ENCODE data around the gene SPTBN1.

SPTBN1 gene

GRCh38 chr2:54581326-54582039 lies 125.4 kb downstream of the SPTBN1 start:
- no peak for DNase-seq (ENCODE audit: low spot score in 2 of 2)
- H3K4me3 ChIP-seq: no peak overlapping the region
- H3K36me3 ChIP-seq (replicated peaks): no peaks in the 10 kb centered on the region
- no peaks in the 10 kb centered on the region for H3K27me3 ChIP-seq (ENCODE audit: low read depth)
- H3K9me3 ChIP-seq: no peaks in the 10 kb centered on the region
- peaks cover 27% of the 10 kb centered on the region for H3K4me1 ChIP-seq
- in situ Hi-C loops (cut with MboI; ENCODE audit: low sequenced_read_pairs): no loop called here

- Histone ChIP-seq H3K4me3 (no peak overlapping the region), H3K36me3 (replicated peaks) (no peaks in the 10 kb centered on the region), H3K9me3 (no peaks in the 10 kb centered on the region), H3K27me3 (ENCODE audit: low read depth) (no peaks in the 10 kb centered on the region), H3K4me1 (peaks cover 16% of the 10 kb centered on the region)
- in situ Hi-C loops (cut with MboI; ENCODE audit: low sequenced_read_pairs): no loop called here
- no peak for DNase-seq (ENCODE audit: low spot score in 2 of 2)
Observed at GRCh38 chr2:54582987-54583386, 126.9 kb downstream of the SPTBN1 start.

- DNase-seq (ENCODE audit: low spot score in 2 of 2): no peak
- H3K36me3 ChIP-seq (replicated peaks): no peaks in the 10 kb centered on the region
- no peak overlapping the region for H3K4me3 ChIP-seq
- H3K27me3 ChIP-seq (ENCODE audit: low read depth): no peaks in the 10 kb centered on the region
- in situ Hi-C loops (cut with MboI; ENCODE audit: low sequenced_read_pairs): no loop called here
- no peaks in the 10 kb centered on the region for H3K9me3 ChIP-seq
- peaks cover 15% of the 10 kb centered on the region for H3K4me1 ChIP-seq
Observed at GRCh38 chr2:54584598-54584997, 128.5 kb downstream of the SPTBN1 start.

- in situ Hi-C loops (cut with MboI; ENCODE audit: low sequenced_read_pairs): no loop called here
Observed at GRCh38 chr2:54585136-54585733, 129.1 kb downstream of the SPTBN1 start.

GRCh38 chr2:54586062-54586461 lies 129.9 kb downstream of the SPTBN1 start:
- in situ Hi-C loops (cut with MboI; ENCODE audit: low sequenced_read_pairs): no loop called here
- Histone ChIP-seq H3K4me3 (no peak overlapping the region), H3K9me3 (no peaks in the 10 kb centered on the region), H3K36me3 (replicated peaks) (no peaks in the 10 kb centered on the region), H3K4me1 (peaks cover 27% of the 10 kb centered on the region), H3K27me3 (ENCODE audit: low read depth) (no peaks in the 10 kb centered on the region)
- DNase-seq (ENCODE audit: low spot score in 2 of 2): no peak

More at GRCh38 chr2:54585136-54585733, 129.1 kb downstream of the SPTBN1 start:
- Histone ChIP-seq H3K36me3 (replicated peaks) (no peaks in the 10 kb centered on the region), H3K27me3 (ENCODE audit: low read depth) (no peaks in the 10 kb centered on the region), H3K4me1 (peaks cover 22% of the 10 kb centered on the region), H3K4me3 (no peak overlapping the region), H3K9me3 (no peaks in the 10 kb centered on the region)
- no peak for DNase-seq (ENCODE audit: low spot score in 2 of 2)

GRCh38 chr2:54586494-54586893 lies 130.4 kb downstream of the SPTBN1 start:
- in situ Hi-C loops (cut with MboI; ENCODE audit: low sequenced_read_pairs): no loop called here

GRCh38 chr2:54587171-54588016 lies 131.3 kb downstream of the SPTBN1 start:
- Histone ChIP-seq H3K27me3 (ENCODE audit: low read depth) (no peaks in the 10 kb centered on the region), H3K4me1 (peaks cover 27% of the 10 kb centered on the region), H3K4me3 (no peak overlapping the region), H3K36me3 (replicated peaks) (no peaks in the 10 kb centered on the region), H3K9me3 (no peaks in the 10 kb centered on the region)
- no peak for DNase-seq (ENCODE audit: low spot score in 2 of 2)
- in situ Hi-C loops (cut with MboI; ENCODE audit: low sequenced_read_pairs): no loop called here

More at GRCh38 chr2:54586494-54586893, 130.4 kb downstream of the SPTBN1 start:
- H3K9me3 ChIP-seq: no peaks in the 10 kb centered on the region
- no peaks in the 10 kb centered on the region for H3K36me3 ChIP-seq (replicated peaks)
- H3K4me1 ChIP-seq: peaks cover 27% of the 10 kb centered on the region
- no peaks in the 10 kb centered on the region for H3K27me3 ChIP-seq (ENCODE audit: low read depth)
- DNase-seq (ENCODE audit: low spot score in 2 of 2): no peak
- no peak overlapping the region for H3K4me3 ChIP-seq

- H3K27me3 ChIP-seq (ENCODE audit: low read depth): no peaks in the 10 kb centered on the region
- H3K4me1 ChIP-seq: peaks cover 27% of the 10 kb centered on the region
- no peak for DNase-seq (ENCODE audit: low spot score in 2 of 2)
- no peaks in the 10 kb centered on the region for H3K9me3 ChIP-seq
- in situ Hi-C loops (cut with MboI; ENCODE audit: low sequenced_read_pairs): no loop called here
- H3K4me3 ChIP-seq: no peak overlapping the region
- no peaks in the 10 kb centered on the region for H3K36me3 ChIP-seq (replicated peaks)
Observed at GRCh38 chr2:54588244-54588899, 132.2 kb downstream of the SPTBN1 start.

- in situ Hi-C loops (cut with MboI; ENCODE audit: low sequenced_read_pairs): no loop called here
- no peaks in the 10 kb centered on the region for H3K27me3 ChIP-seq (ENCODE audit: low read depth)
- H3K36me3 ChIP-seq (replicated peaks): no peaks in the 10 kb centered on the region
- H3K4me3 ChIP-seq: no peak overlapping the region
- no peaks in the 10 kb centered on the region for H3K9me3 ChIP-seq
- no peak for DNase-seq (ENCODE audit: low spot score in 2 of 2)
- peaks cover 27% of the 10 kb centered on the region for H3K4me1 ChIP-seq
Observed at GRCh38 chr2:54589038-54589339, 132.9 kb downstream of the SPTBN1 start.

- in situ Hi-C loops (cut with MboI; ENCODE audit: low sequenced_read_pairs): no loop called here
Observed at GRCh38 chr2:54589340-54590215, 133.5 kb downstream of the SPTBN1 start.

GRCh38 chr2:54590216-54591120 lies 134.3 kb downstream of the SPTBN1 start:
- peaks cover 27% of the 10 kb centered on the region for H3K4me1 ChIP-seq
- H3K36me3 ChIP-seq (replicated peaks): no peaks in the 10 kb centered on the region
- H3K27me3 ChIP-seq (ENCODE audit: low read depth): no peaks in the 10 kb centered on the region
- in situ Hi-C loops (cut with MboI; ENCODE audit: low sequenced_read_pairs): no loop called here
- DNase-seq (ENCODE audit: low spot score in 2 of 2): peak; percentile 21 to 85
- H3K9me3 ChIP-seq: no peaks in the 10 kb centered on the region
- no peak overlapping the region for H3K4me3 ChIP-seq

More at GRCh38 chr2:54589340-54590215, 133.5 kb downstream of the SPTBN1 start:
- Histone ChIP-seq H3K4me3 (no peak overlapping the region), H3K36me3 (replicated peaks) (no peaks in the 10 kb centered on the region), H3K4me1 (peaks cover 27% of the 10 kb centered on the region), H3K27me3 (ENCODE audit: low read depth) (no peaks in the 10 kb centered on the region), H3K9me3 (no peaks in the 10 kb centered on the region)
- no peak for DNase-seq (ENCODE audit: low spot score in 2 of 2)

GRCh38 chr2:54591551-54591950 lies 135.4 kb downstream of the SPTBN1 start:
- no peaks in the 10 kb centered on the region for H3K9me3 ChIP-seq
- H3K4me1 ChIP-seq: peaks cover 18% of the 10 kb centered on the region
- in situ Hi-C loops (cut with MboI; ENCODE audit: low sequenced_read_pairs): no loop called here
- no peaks in the 10 kb centered on the region for H3K27me3 ChIP-seq (ENCODE audit: low read depth)
- no peak for DNase-seq (ENCODE audit: low spot score in 2 of 2)
- H3K36me3 ChIP-seq (replicated peaks): no peaks in the 10 kb centered on the region
- H3K4me3 ChIP-seq: no peak overlapping the region

Data from HAP-1 (cell line).